ENCODE results near the gene BCAP31.
"Not testable (repeated sequence)": the region's sequence is repeated elsewhere in the genome, so short reads cannot be mapped to it uniquely, and the experiment has no call there.

- TF ChIP-seq EP300 (IDR thresholded peaks at IDR 0.05; ENCODE audit: low read depth); CTCF (IDR thresholded peaks at IDR 0.05); POLR2A (IDR thresholded peaks at IDR 0.05): not testable (repeated sequence)
Measured at GRCh38 chrX:153746991-153747390, 22.8 kb upstream of the BCAP31 start.

Measured in transverse colon (tissue), 3 donors.